Endothelial cell of umbilical vein (primary cell): Measurements from ENCODE around the gene TMEM106C.

Source experiments
- EZH2 ChIP-seq: IDR thresholded peaks from 2 replicates; pipeline ENCODE4 v1.6.1; 2012; ENCODE audit warnings: borderline replicate concordance, low read depth, mild to moderate bottlenecking, moderate library complexity, low read length, inconsistent platforms; ENCODE audit not compliant: severe bottlenecking
- POLR2A ChIP-seq: IDR thresholded peaks from 2 replicates; pipeline ENCODE4 v1.6.1; 2012; ENCODE audit warnings: low read depth, mild to moderate bottlenecking, control low read depth, low read length
- POLR2AphosphoS5 ChIP-seq: IDR thresholded peaks from 2 replicates; pipeline ENCODE4 v1.6.1; 2012; ENCODE audit warnings: low read depth, mild to moderate bottlenecking, control low read depth, low read length, moderate library complexity; ENCODE audit not compliant: insufficient read depth
- TF ChIP-seq, protein P1 (sequence below), 2 donors: IDR thresholded peaks; 1 replicate in 1 of 2; 2 replicates in 1 of 2; pipeline ENCODE4 v1.5.1; 2011; ENCODE audit warnings: low read length in 2 of 2, mild to moderate bottlenecking in 2 of 2, moderate library complexity in 2 of 2, control low read depth in 1 of 2, inconsistent platforms in 1 of 2, low read depth in 1 of 2; ENCODE audit not compliant: insufficient read depth in 1 of 2; ENCODE audit errors: extremely low read depth in 1 of 2
- TF ChIP-seq, protein P2 (sequence below): IDR thresholded peaks from 2 replicates; pipeline ENCODE4 v1.6.1; 2011; ENCODE audit not compliant: insufficient read depth, insufficient read length

DNA sequence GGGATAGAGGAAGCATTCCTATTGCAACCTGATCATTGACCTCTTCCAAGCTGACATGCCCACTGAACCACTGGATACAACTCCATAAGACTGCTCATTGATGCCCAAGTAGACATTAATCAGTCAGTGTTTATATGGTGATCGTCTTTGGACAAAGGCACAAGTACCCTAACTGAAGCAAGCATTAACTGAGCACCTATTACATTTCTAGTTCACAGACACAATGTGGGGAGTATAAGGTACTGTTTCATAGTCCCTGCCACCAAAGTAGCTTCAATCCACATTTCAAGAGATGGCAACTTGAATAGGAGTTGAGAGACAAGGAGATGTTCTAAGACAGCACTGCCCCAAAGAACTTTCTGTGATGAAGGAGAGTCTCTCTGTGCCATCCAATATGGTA is 51.7 kb downstream of the TMEM106C start:
- TF ChIP-seq, protein P1, sequence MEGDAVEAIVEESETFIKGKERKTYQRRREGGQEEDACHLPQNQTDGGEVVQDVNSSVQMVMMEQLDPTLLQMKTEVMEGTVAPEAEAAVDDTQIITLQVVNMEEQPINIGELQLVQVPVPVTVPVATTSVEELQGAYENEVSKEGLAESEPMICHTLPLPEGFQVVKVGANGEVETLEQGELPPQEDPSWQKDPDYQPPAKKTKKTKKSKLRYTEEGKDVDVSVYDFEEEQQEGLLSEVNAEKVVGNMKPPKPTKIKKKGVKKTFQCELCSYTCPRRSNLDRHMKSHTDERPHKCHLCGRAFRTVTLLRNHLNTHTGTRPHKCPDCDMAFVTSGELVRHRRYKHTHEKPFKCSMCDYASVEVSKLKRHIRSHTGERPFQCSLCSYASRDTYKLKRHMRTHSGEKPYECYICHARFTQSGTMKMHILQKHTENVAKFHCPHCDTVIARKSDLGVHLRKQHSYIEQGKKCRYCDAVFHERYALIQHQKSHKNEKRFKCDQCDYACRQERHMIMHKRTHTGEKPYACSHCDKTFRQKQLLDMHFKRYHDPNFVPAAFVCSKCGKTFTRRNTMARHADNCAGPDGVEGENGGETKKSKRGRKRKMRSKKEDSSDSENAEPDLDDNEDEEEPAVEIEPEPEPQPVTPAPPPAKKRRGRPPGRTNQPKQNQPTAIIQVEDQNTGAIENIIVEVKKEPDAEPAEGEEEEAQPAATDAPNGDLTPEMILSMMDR (IDR thresholded peaks at IDR 0.05; ENCODE audit: extremely low read depth in 1 of 2, insufficient read depth in 1 of 2, low read depth in 1 of 2, low read length in 2 of 2), result no peak
- TF ChIP-seq POLR2A (no peak), EZH2 (no peak), POLR2AphosphoS5 (no peak)
- TF ChIP-seq, protein P2, sequence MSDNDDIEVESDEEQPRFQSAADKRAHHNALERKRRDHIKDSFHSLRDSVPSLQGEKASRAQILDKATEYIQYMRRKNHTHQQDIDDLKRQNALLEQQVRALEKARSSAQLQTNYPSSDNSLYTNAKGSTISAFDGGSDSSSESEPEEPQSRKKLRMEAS, result no peak
